MG63 (cell line): ENCODE measurements around the gene MAGEE2. TPM values are rescaled to one million over a fixed set of nuclear protein-coding genes. Genes with fewer than 3 reads are reported as not detected.
A peak's percentile ranks its signal among the peaks of the same experiment; 100 is the strongest.
"Not testable (repeated sequence)": the region's sequence is repeated elsewhere in the genome, so short reads cannot be mapped to it uniquely, and the experiment has no call there.

Experiments
- DNase-seq: peaks from one replicate; pipeline ENCODE4 v3.0.0-alpha.2; 2020
- H3K27me3 ChIP-seq: fragments of 250-450 bp; sonication (Bioruptor Pico); 2 replicates; pipeline ENCODE4 v1.5.1; 2020; ENCODE audit warnings: mild to moderate bottlenecking, moderate library complexity
- H3K36me3 ChIP-seq: fragments of 250-450 bp; sonication (Bioruptor Pico); 2 replicates; pipeline ENCODE4 v1.5.1; 2020; ENCODE audit warnings: mild to moderate bottlenecking, moderate library complexity
- H3K4me3 ChIP-seq: fragments of 250-450 bp; sonication (Bioruptor Pico); 2 replicates; pipeline ENCODE4 v1.5.1; 2020; ENCODE audit warnings: mild to moderate bottlenecking, moderate library complexity
- H3K9me3 ChIP-seq: fragments of 250-450 bp; sonication (Bioruptor Pico); 2 replicates; pipeline ENCODE4 v1.5.1; 2020; ENCODE audit warnings: mild to moderate bottlenecking, moderate library complexity
- total RNA-seq: library from RNA; depleted of rRNA; stranded (reverse); fragments of >200 nt; shearing (Covaris generic); gene quantifications from 2 replicates; pipeline ENCODE4 v1.2.3, GENCODE V29; 2014; ENCODE audit warnings: low replicate concordance; rRNA removed

MAGEE2 gene
- total RNA-seq: not detected in 2 replicates

- Histone ChIP-seq H3K4me3 (no peak within 1 kb of the TSS), H3K9me3 (no peaks in the 10 kb centered on the region), H3K36me3 (no peaks in the 10 kb centered on the region), H3K27me3 (no peaks in the 10 kb centered on the region)
- DNase-seq: no peak
Observed at GRCh38 chrX:75784680-75785491, at the start of gene MAGEE2. MAGEE2 (minus strand) TSS chrX:75785254; CDS start chrX:75785051, 203 bp downstream.

DNA sequence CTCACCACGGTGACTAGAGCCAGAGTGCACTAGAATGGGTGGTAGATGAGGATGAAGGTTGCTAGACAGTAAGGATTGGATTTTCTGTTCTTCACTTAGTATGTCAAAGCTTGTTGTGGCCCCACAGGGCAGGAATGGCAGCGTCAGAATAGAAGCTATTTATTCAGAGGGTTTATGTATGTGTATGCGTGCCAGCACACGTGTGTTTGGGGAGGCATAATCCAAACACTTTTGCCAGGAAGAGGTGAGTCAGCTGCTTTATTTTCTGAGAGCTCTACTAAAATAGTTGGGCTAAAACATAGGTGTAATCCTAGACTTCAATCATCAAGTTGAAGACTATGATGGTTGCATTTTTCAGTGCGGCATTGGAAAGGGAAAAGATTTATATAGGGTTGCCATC lies 1.2 kb upstream of the MAGEE2 start:
- DNase-seq: no peak
- Histone ChIP-seq H3K27me3 (no peaks in the 10 kb centered on the region), H3K9me3 (no peaks in the 10 kb centered on the region), H3K4me3 (no peak overlapping the region), H3K36me3 (no peaks in the 10 kb centered on the region)

DNA sequence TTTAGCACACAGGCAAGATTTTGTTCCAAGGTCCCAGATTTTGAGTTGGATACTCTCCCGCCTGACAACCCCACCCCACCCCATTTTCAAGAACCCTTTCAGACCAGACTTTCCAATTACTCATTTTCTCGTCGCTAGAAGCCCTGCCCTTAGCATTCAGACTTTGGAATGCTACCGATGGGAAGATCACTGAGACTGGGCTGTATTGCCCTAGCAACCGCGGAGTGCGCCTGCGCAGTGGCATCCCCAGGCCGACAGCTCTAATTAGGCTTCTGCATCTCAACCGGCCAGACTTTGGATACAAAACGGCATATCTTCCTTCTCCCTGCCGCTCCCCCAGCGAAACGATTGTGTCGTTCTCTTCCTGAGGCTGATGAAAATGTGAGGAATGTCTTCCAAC lies 3.4 kb downstream of the MAGEE2 start:
- Histone ChIP-seq H3K36me3 (no peaks in the 10 kb centered on the region), H3K27me3 (no peaks in the 10 kb centered on the region), H3K9me3 (no peaks in the 10 kb centered on the region), H3K4me3 (no peak overlapping the region)
- no peak for DNase-seq

DNA sequence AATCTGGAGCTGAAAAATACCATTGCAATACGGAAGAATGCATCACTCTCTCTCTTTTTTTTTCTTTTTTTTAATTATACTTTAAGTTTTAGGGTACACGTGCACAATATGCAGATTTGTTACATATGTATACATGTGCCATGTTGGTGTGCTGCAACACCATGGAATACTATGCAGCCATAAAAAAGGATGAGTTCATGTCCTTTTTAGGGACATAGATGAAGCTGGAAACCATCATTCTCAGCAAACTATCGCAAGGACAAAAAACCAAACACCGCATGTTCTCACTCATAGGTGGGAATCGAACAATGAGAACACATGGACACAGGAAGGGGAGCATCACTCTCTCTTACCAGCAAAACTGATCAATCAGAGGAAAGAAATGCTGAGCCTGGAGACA lies 17.0 kb downstream of the MAGEE2 start:
- not testable (repeated sequence) for H3K4me3 ChIP-seq, H3K36me3 ChIP-seq, H3K9me3 ChIP-seq

GRCh38 chrX:75748431-75748830 lies 36.6 kb downstream of the MAGEE2 start:
- Histone ChIP-seq H3K27me3 (no peaks in the 10 kb centered on the region), H3K4me3 (no peak overlapping the region), H3K9me3 (no peaks in the 10 kb centered on the region), H3K36me3 (no peaks in the 10 kb centered on the region)
- no peak for DNase-seq

More for the DNA sequence above, 17.0 kb downstream of the MAGEE2 start:
- H3K27me3 ChIP-seq, DNase-seq: not testable (repeated sequence)

GRCh38 chrX:75746891-75747639 lies 38.0 kb downstream of the MAGEE2 start:
- no peaks in the 10 kb centered on the region for H3K9me3 ChIP-seq
- H3K4me3 ChIP-seq: peak overlapping the region; percentile 29
- no peaks in the 10 kb centered on the region for H3K27me3 ChIP-seq
- H3K36me3 ChIP-seq: no peaks in the 10 kb centered on the region
- DNase-seq: peak; percentile 3
